Renal pelvis (tissue), 12 donors: ENCODE results near the gene TRAIP. TPM values are rescaled to one million over a fixed set of nuclear protein-coding genes. Genes with fewer than 3 reads are reported as not detected.
"Not testable (repeated sequence)": the region's sequence is repeated elsewhere in the genome, so short reads cannot be mapped to it uniquely, and the experiment has no call there.

Experiments used
- DNase-seq: peaks from one replicate; pipeline ENCODE4 v3.0.0-alpha.2; 2013
- long read RNA-seq, 16 experiments: transcript quantifications; one replicate each; lab custom pipeline, GENCODE V29; 2026
- polyA plus RNA-seq, 3 donors: library from polyadenylated mRNA; unstranded; fragments of 120-200 nt; gene quantifications; one replicate each; pipeline ENCODE4 v1.2.1, GENCODE V29; 2013; ENCODE audit not compliant: insufficient read length in 3 of 3

TRAIP gene
- polyA plus RNA-seq = 10 to 100 TPM in 1 of 3 donors, 1 to 10 TPM in 2; 9.3 to 13.1 (median 9.7) TPM
- long read RNA-seq, donor 1 = 0 reads
- long read RNA-seq, donor 2, partial matches to known transcripts = 0 of 2 reads
- long read RNA-seq, donor 2, other reads (novel, unspliced or antisense) = 0 of 2 reads
- long read RNA-seq, donor 3, partial matches to known transcripts = 0 of 2 reads
- long read RNA-seq, donor 3, other reads (novel, unspliced or antisense) = 0 of 2 reads
- long read RNA-seq, donor 4 = 0 reads
- long read RNA-seq, donor 5, partial matches to known transcripts = 0 of 1 reads
- long read RNA-seq, donor 5, other reads (novel, unspliced or antisense) = 0 of 1 reads
- long read RNA-seq, donor 6, partial matches to known transcripts = 0 of 1 reads
- long read RNA-seq, donor 6, other reads (novel, unspliced or antisense) = 0 of 1 reads
- long read RNA-seq, donor 7 = 0 reads
- long read RNA-seq, donor 8, partial matches to known transcripts = 0 of 2 reads
- long read RNA-seq, donor 8, other reads (novel, unspliced or antisense) = 0 of 2 reads
- long read RNA-seq, donor 9, partial matches to known transcripts = 0 of 2 reads
- long read RNA-seq, donor 9, other reads (novel, unspliced or antisense) = 0 of 2 reads
- long read RNA-seq, donor 10, partial matches to known transcripts = 0 of 3 reads
- long read RNA-seq, donor 10, other reads (novel, unspliced or antisense) = 0 of 3 reads
- long read RNA-seq, donor 11, partial matches to known transcripts = 0 of 1 reads
- long read RNA-seq, donor 11, other reads (novel, unspliced or antisense) = 0 of 1 reads
- long read RNA-seq, donor 12, partial matches to known transcripts = 0 of 2 reads
- long read RNA-seq, donor 12, other reads (novel, unspliced or antisense) = 0 of 2 reads
- long read RNA-seq, donor 13 = 0 reads
- long read RNA-seq, donor 14 = 0 reads
- long read RNA-seq, donor 15, partial matches to known transcripts = 0 of 3 reads
- long read RNA-seq, donor 15, other reads (novel, unspliced or antisense) = 0 of 3 reads
- long read RNA-seq, donor 16, partial matches to known transcripts = 0 of 1 reads
- long read RNA-seq, donor 16, other reads (novel, unspliced or antisense) = 0 of 1 reads

- peak; percentile 95 for DNase-seq
Measured at GRCh38 chr3:49856181-49857005, at the start of gene TRAIP. Gene TRAIP (minus strand): TSS chr3:49856564. CDS start chr3:49856453, 111 bp downstream.

GRCh38 chr3:49904448-49904847, 48.1 kb upstream of the TRAIP start:
- not testable (repeated sequence) for DNase-seq

DNA sequence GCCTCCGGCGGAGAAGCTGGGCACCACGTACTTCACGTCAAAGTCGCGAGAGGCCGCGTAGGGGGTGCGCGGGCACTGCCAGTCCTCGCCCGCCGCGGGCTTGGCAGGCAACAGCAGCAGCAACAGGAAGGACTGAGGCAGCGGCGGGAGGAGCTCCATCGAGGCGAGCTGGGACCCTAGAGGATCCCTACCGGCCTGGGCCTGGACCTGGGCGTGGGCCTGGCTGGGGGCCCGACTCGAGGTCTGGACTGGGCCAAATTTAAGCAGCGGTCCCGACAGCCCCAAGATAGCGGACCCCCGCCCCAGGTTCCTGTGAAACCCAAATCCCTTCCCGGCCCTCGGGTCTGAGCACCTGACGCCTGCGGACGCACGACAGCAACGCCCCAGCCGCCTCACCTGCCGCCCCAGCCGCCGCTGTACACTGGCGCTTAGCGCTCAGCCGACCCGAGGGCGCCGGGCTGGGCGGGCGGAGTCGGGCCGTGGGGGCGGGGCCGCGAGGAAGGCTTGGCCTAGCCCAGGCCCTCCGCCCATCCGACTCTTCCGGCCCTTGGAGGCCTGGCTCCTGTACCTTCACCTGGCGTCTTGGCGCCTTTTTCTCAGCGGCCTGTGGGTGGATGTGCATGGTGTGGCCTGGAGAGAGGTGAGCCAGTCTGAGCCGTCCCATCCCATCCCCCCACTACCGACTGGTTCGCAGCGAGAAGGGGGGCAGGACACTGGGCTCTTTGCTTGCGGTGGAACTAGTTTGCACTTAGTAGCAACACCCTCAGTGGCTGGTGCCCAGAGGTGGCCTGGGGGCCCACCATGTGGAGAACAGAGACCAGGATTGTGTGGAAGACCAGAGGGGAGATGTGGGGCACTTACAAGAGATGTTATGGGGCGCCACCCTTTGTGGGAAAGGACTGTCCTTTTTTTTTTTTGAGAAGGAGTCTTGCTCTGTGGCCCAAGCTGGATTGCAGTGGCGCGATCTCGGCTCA, 47.4 kb upstream of the TRAIP start, which contains the start of gene MST1R:
TSS of gene MST1R (minus strand) at position 423 of the 974 bp plus-strand sequence. CDS start at position 159, 264 bp downstream.
- DNase-seq = peak; percentile 68

GRCh38 chr3:49902511-49903345, 46.4 kb upstream of the TRAIP start:
- no peak for DNase-seq

- no peak for DNase-seq
Measured at GRCh38 chr3:49901366-49902339, 45.3 kb upstream of the TRAIP start.

DNA sequence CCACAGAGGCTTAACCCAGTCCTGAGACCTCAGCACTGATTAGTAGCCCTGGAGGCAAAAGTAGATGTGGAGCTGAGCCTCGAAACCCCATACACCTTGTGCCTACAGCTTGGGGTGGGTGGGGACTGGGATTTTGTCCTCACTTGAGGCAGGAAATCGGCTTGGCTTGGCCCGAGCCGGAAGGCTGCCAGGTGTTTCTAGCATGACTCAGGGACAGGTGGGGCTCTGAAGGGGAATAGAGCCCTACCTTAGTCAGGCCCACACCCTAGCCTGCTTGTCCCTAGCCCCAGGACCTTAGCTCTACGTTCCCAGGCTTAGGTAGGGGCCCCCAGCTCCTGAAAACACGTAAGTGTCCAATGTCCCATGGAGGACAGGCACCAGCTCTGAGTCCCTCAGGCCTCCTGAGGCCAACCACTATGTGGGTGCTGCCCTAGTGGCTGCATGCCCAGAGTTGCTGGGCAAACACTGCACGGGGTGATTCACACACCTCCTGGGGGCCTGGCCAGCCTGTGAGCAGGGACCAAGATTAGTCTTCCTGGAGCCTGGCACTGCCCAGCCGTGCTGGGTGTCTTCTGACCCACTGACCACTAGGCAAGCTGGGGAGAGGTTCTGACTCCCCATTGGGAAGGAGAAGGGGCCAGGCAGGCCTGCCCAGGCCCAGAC, 44.3 kb upstream of the TRAIP start:
- no peak for DNase-seq

- no peak for DNase-seq
Measured at GRCh38 chr3:49899815-49900214, 43.5 kb upstream of the TRAIP start.

GRCh38 chr3:49898991-49899390, 42.6 kb upstream of the TRAIP start:
- no peak for DNase-seq

- no peak for DNase-seq
Measured at GRCh38 chr3:49896345-49896744, 40.0 kb upstream of the TRAIP start.

GRCh38 chr3:49895791-49896190, 39.4 kb upstream of the TRAIP start:
- no peak for DNase-seq

DNA sequence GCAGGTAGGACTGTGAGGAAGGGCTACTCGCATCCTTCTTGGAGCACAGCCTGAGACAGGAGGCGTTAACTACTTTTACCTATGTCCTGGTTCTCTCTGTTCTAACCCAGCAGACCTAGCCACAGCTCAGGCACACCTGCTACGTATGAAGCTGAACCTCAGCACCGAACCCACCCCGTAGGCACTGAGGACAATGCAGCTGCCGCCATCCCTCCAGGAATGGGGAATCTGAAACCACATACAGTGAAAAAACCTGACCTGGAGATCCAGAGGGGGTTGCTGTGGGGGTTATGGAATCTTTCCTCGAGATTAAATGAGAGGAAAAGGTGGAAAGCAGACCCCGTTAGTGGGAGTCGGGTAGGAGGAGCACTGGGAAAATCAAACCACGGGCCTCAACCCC, 32.9 kb upstream of the TRAIP start:
- no peak for DNase-seq

GRCh38 chr3:49886922-49887265, 30.5 kb upstream of the TRAIP start:
- no peak for DNase-seq

GRCh38 chr3:49883998-49884397, 27.6 kb upstream of the TRAIP start:
- no peak for DNase-seq

DNA sequence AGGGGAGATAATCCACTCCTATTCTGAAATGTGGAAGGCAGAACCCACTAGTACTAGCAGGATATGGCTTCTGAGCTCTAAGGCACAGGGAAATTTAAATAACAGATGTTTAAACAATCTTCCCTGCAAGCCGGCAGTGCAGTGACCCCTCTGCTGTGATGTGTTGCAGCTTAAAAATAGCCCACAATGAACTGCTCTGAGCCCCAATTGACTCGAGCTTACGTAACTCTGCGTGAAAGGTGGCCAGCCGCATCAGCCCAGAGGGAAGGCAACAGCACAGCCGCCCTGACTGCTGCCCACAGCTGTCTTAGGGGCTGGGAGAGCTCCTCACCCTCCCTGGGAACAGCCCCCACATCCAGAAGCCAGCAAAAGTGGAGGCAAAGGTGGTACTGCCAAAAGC, 25.8 kb upstream of the TRAIP start:
- DNase-seq = no peak

- DNase-seq = no peak
Measured at GRCh38 chr3:49880581-49881315, 24.4 kb upstream of the TRAIP start.

- DNase-seq = no peak
Measured at GRCh38 chr3:49879721-49880120, 23.4 kb upstream of the TRAIP start.

- no peak for DNase-seq
Measured at GRCh38 chr3:49878686-49879085, 22.3 kb upstream of the TRAIP start.
